22Rv1 (cell line): ENCODE measurements around the gene LCLAT1.

ENCODE experiments used
- CTCF ChIP-seq: fragments of 450-650 bp; IDR thresholded peaks from 2 replicates; pipeline ENCODE4 v1.5.1; 2017; ENCODE audit warnings: mild to moderate bottlenecking
- ZFX ChIP-seq: fragments of 450-650 bp; IDR thresholded peaks from 2 replicates; pipeline ENCODE4 v1.6.1; 2017; ENCODE audit warnings: antibody characterized with exemption, borderline replicate concordance

GRCh38 chr2:30684516-30684915 is 237.5 kb downstream of the LCLAT1 start:
- TF ChIP-seq CTCF (no peak), ZFX (no peak)
